PC-3 (cell line): ENCODE results near the gene SEPTIN12. TPM values are rescaled to one million over a fixed set of nuclear protein-coding genes. Genes with fewer than 3 reads are reported as not detected.
A peak's percentile ranks its signal among the peaks of the same experiment; 100 is the strongest.

Source experiments
- ATAC-seq: fragments of 200-7000 bp; cut with Tn5 transposase; 2 replicates; pipeline ENCODE4 v1.9.1; 2020; ENCODE audit warnings: mild to moderate bottlenecking, moderate library complexity
- BruUV-seq: library from RNA; stranded (reverse); fragments of 400-500 nt; replicated peaks from 2 replicates; lab custom pipeline; 2021; lab: Mats Ljungman, UMichigan
- CTCF ChIA-PET: fragments of 300-600 bp; sonication (Branson Sonifier 250); formaldehyde crosslinking; loops from one replicate; lab custom pipeline; 2022; ENCODE audit warnings: antibody characterized with exemption; lab: Charles Lee
- POLR2A ChIA-PET: fragments of 300-600 bp; sonication (Branson Sonifier 250); formaldehyde crosslinking; loops from one replicate; lab custom pipeline; 2022; ENCODE audit warnings: antibody characterized with exemption; ENCODE audit not compliant: unreplicated experiment; lab: Charles Lee
- DNase-seq: peaks from one replicate; pipeline ENCODE4 v3.0.0-alpha.2; 2015
- H2AFZ ChIP-seq: fragments of 300-600 bp; sonication (generic); 2 replicates; pipeline ENCODE4 v1.6.0; 2016; ENCODE audit warnings: antibody characterized with exemption, low read length
- H3F3A ChIP-seq: fragments of 300-600 bp; sonication (generic); one replicate; pipeline ENCODE4 v1.6.0; 2017; ENCODE audit warnings: antibody characterized with exemption, low read length, control low read depth, mild to moderate bottlenecking; ENCODE audit not compliant: unreplicated experiment
- H3K27ac ChIP-seq: fragments of 300-600 bp; sonication (generic); 2 replicates; pipeline ENCODE4 v1.5.1; 2016; ENCODE audit warnings: mild to moderate bottlenecking, low read length
- H3K27me3 ChIP-seq: fragments of 300-600 bp; sonication (generic); 2 replicates; pipeline ENCODE4 v1.6.1; 2016; ENCODE audit warnings: low read length, mixed read lengths
- H3K36me3 ChIP-seq: fragments of 300-600 bp; sonication (generic); 2 replicates; pipeline ENCODE4 v1.6.1; 2016; ENCODE audit warnings: low read depth, mixed run types, low read length, mixed read lengths
- H3K4me1 ChIP-seq: fragments of 300-600 bp; sonication (generic); 2 replicates; pipeline ENCODE4 v1.5.1; 2016; ENCODE audit warnings: low read length; ENCODE audit not compliant: insufficient read depth
- H3K4me2 ChIP-seq: fragments of 300-600 bp; sonication (generic); 2 replicates; pipeline ENCODE4 v1.6.0; 2016; ENCODE audit warnings: low read length
- H3K4me3 ChIP-seq: fragments of 300-600 bp; sonication (generic); 2 replicates; pipeline ENCODE4 v1.5.1; 2016; ENCODE audit warnings: mild to moderate bottlenecking, low read length, mixed read lengths
- H3K79me2 ChIP-seq: fragments of 300-600 bp; sonication (generic); 2 replicates; pipeline ENCODE4 v1.6.1; 2017; ENCODE audit warnings: low read length, mixed read lengths
- H3K9ac ChIP-seq: fragments of 300-600 bp; sonication (generic); 2 replicates; pipeline ENCODE4 v1.6.0; 2016; ENCODE audit warnings: mild to moderate bottlenecking, low read length
- H3K9me2 ChIP-seq: fragments of 300-600 bp; sonication (generic); replicated peaks from 2 replicates; pipeline ENCODE4 v1.6.1; 2016; ENCODE audit warnings: mixed run types, low read length, mixed read lengths
- H3K9me3 ChIP-seq: fragments of 300-600 bp; sonication (generic); 2 replicates; pipeline ENCODE4 v1.6.1; 2016; ENCODE audit warnings: low read length, mixed read lengths
- H4K20me1 ChIP-seq: fragments of 300-600 bp; sonication (generic); 2 replicates; pipeline ENCODE4 v1.6.1; 2016; ENCODE audit warnings: low read length, mixed read lengths
- EZH2 ChIP-seq: fragments of 300-600 bp; sonication (generic); IDR thresholded peaks from one replicate; pipeline ENCODE4 v1.6.1; 2017; ENCODE audit warnings: antibody characterized with exemption, mild to moderate bottlenecking, low read length; ENCODE audit not compliant: unreplicated experiment
- EZH2phosphoT487 ChIP-seq: fragments of 300-600 bp; sonication (generic); IDR thresholded peaks from 2 replicates; pipeline ENCODE4 v1.6.1; 2018; ENCODE audit warnings: mild to moderate bottlenecking, antibody characterized with exemption, low read length, borderline replicate concordance
- intact Hi-C: fragments of 100-400 bp; cut with micrococcal nuclease; formaldehyde crosslinking; loops from 2 replicates; pipeline ENCODE4 v1.9.0; 2023
- total RNA-seq: library from RNA; depleted of rRNA; stranded (reverse); fragments of >200 nt; gene quantifications from 2 replicates; pipeline ENCODE4 v1.2.3, GENCODE V29; 2014
- TF ChIP-seq, protein P1 (sequence below): fragments of 300-600 bp; sonication (generic); conservative IDR thresholded peaks from 2 replicates; pipeline ENCODE4 v1.5.1; 2017; ENCODE audit warnings: antibody characterized with exemption, low read depth, mild to moderate bottlenecking, low read length

SEPTIN12 gene
- total RNA-seq, 1 experiment from 2014 or later: not detected

DNA sequence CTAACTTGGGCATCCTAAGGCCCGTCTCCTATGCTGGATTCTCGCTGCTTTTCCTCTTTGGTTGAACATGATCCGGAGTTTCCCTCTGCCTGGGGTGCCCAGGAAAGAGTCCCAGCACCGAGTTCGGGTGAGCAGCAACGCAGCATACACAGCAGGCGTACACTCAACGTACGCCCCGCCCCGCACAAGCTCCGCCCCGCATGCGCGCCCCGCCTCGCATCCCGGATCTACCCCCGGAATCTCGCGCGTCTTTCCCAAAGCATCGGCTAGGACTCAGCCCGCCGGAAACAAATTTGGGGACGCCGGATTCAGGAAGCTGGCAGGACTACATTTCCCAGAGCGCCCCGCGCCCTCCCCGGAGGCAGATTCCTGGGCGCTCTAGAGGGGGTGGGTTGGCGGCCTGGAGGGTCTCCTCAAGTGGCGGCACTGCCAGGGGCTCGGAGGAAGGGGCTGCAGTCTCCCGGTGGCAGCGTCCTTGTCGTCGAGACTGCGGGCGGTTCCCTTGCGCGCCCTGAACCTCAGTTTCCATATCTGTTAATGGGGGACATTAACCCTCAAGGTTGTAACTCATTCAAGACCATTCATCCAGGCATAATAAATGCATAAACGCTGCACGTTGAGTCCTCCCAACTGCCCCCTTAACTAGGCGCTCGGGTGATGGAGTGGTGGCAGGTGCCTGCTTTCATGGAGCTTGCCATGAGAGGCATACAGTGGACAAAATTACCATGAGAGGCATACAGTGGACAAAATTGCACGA lies 19.4 kb downstream of the SEPTIN12 start:
- ChIA-PET CTCF (interaction anchor here (0.7 to 0.8 kb wide), 2 partner anchors 33 to 274 kb away, joined by 3 read pairs; no protein-coding TSS in a partner anchor), POLR2A (no interaction called here)
- TF ChIP-seq EZH2: no peak
- Histone ChIP-seq H3K4me3 (peak overlapping the region; percentile 64), H3K27ac (peak overlapping the region; percentile 41), H3K4me2 (peak overlapping the region; percentile 92), H3K9ac (peak overlapping the region; percentile 56), H3K79me2 (peaks cover 20% of the 10 kb centered on the region), H3K9me3 (no peaks in the 10 kb centered on the region), H2AFZ (peak overlapping the region; percentile 85), H3F3A (no peaks in the 10 kb centered on the region), H3K27me3 (no peaks in the 10 kb centered on the region), H3K36me3 (no peaks in the 10 kb centered on the region), H3K9me2 (no peaks in the 10 kb centered on the region), H3K4me1 (peaks cover 15% of the 10 kb centered on the region), H4K20me1 (no peaks in the 10 kb centered on the region)
- BruUV-seq: TSS peak; percentile 52
- peak; percentile 91 for DNase-seq
- intact Hi-C loops: no loop called here
- ATAC-seq: peak; percentile 89

DNA sequence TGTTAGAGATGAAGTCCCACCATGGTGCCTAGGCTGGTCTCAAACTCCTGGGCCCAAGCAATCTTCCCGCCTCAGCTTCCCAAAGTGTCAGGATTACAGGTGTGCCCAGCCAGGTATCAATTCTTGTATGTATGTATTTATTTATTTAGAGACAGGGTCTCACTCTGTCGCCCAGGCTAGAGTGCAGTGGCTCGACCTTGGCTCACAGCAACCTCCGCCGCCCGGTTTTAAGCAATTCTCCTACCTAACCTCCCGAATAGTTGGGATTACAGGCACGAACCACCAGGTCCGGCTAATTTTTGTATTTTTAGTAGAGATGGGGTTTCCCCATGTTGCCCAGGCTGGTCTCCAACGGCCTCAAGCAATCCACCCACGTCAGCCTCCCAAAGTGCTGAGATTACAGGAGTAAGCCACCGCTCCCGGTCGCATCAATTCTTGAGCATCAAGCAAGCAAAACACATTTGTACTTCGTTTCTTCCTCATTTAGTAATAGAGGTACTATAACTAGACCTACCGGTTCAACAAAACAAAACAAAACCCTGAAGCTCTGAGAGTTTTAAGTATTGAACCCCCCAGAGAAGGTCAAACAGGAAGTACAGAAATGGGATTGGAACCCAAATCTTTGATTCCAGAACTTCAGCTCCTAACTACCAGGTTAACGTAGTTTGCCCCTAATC lies 20.1 kb downstream of the SEPTIN12 start:
- Histone ChIP-seq H3K4me1 (peaks cover 15% of the 10 kb centered on the region), H3K4me2 (peak overlapping the region; percentile 92), H4K20me1 (no peaks in the 10 kb centered on the region), H3K79me2 (peaks cover 20% of the 10 kb centered on the region), H3K27me3 (no peaks in the 10 kb centered on the region), H2AFZ (peak overlapping the region; percentile 85), H3K36me3 (no peaks in the 10 kb centered on the region), H3K9ac (peak overlapping the region; percentile 56), H3K9me3 (no peaks in the 10 kb centered on the region), H3K4me3 (peak overlapping the region; percentile 64), H3K9me2 (no peaks in the 10 kb centered on the region), H3F3A (no peaks in the 10 kb centered on the region), H3K27ac (peak overlapping the region; percentile 41)
- CTCF ChIA-PET: no interaction called here
- TF ChIP-seq, protein P1, sequence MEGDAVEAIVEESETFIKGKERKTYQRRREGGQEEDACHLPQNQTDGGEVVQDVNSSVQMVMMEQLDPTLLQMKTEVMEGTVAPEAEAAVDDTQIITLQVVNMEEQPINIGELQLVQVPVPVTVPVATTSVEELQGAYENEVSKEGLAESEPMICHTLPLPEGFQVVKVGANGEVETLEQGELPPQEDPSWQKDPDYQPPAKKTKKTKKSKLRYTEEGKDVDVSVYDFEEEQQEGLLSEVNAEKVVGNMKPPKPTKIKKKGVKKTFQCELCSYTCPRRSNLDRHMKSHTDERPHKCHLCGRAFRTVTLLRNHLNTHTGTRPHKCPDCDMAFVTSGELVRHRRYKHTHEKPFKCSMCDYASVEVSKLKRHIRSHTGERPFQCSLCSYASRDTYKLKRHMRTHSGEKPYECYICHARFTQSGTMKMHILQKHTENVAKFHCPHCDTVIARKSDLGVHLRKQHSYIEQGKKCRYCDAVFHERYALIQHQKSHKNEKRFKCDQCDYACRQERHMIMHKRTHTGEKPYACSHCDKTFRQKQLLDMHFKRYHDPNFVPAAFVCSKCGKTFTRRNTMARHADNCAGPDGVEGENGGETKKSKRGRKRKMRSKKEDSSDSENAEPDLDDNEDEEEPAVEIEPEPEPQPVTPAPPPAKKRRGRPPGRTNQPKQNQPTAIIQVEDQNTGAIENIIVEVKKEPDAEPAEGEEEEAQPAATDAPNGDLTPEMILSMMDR: no peak
- no peak for TF ChIP-seq EZH2
- no peak for TF ChIP-seq EZH2phosphoT487
- ATAC-seq (no peak), DNase-seq (no peak)
- TSS peak; percentile 6 for BruUV-seq
- intact Hi-C loops: no loop called here
- POLR2A ChIA-PET: no interaction called here

DNA sequence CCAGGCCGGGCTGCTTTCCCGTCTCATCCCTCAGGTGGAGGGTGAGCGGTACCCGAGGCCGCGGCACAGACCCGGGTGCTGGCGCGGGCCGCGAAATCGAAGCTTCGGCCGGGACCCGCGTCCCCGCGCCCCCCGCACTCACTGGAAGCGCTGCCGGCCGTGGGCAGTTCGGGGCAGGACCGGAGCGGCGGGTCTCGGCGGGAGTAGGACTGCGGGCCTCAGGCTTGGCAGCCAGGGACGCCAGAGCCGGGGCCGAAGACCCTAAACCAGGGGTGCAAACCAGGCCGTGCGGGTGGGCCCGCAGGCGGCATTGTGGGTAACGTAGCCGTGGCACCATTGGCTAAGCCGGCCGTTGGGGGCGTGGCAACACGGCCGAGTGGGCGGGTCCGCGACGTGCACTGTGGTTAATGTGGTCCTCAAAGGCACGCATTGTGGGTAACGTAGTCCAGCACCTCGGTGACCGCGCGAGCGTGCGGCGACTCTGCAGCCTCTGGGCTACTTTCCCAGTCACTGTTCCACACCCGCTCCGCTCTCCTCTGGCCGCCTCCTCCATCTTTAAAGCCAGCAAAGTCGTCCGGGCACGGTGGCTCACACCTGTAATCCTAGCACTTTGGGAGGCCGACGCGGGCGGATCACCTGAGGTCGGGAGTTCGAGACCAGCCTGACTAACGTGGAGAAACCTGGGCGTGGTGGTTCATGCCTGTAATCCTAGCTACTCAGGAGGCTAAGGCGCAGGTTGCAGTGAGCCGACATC lies 21.1 kb downstream of the SEPTIN12 start, which contains the start of gene ZNF500:
Gene ZNF500 (minus strand): TSS at position 288 of the 754 bp plus-strand sequence. CDS start 1,184 bp downstream, outside the sequence.
- Histone ChIP-seq H2AFZ (peak within 1 kb of the TSS; percentile 95), H3K9me3 (no peaks in the 10 kb centered on the region), H3K4me2 (peak within 1 kb of the TSS; percentile 94), H3F3A (no peaks in the 10 kb centered on the region), H3K9me2 (no peaks in the 10 kb centered on the region), H3K27ac (no peak within 1 kb of the TSS; the same call in 1 of the 2 replicates), H3K27me3 (no peaks in the 10 kb centered on the region), H3K9ac (peak within 1 kb of the TSS; percentile 98), H3K4me3 (peak within 1 kb of the TSS; percentile 95), H3K79me2 (peaks cover 20% of the 10 kb centered on the region), H4K20me1 (no peaks in the 10 kb centered on the region), H3K36me3 (no peaks in the 10 kb centered on the region), H3K4me1 (peaks cover 15% of the 10 kb centered on the region)
- ATAC-seq (peak; percentile 91), DNase-seq (peak; percentile 94)
- intact Hi-C loops: no loop called here
- TF ChIP-seq, protein P1: no peak
- no peak for TF ChIP-seq EZH2
- no peak for TF ChIP-seq EZH2phosphoT487
- ChIA-PET CTCF (no interaction called here), POLR2A (interaction anchor here (0.9 kb wide), 1 partner anchor 33 kb away, joined by 10 read pairs; the partner anchor contains the start of gene DNAAF8)
- no TSS peak for BruUV-seq
